Endothelial cell of umbilical vein (primary cell): ENCODE results near the gene C2CD4D. TPM values are rescaled to one million over a fixed set of nuclear protein-coding genes. Genes with fewer than 3 reads are reported as not detected.
A peak's percentile ranks its signal among the peaks of the same experiment; 100 is the strongest.

Experiments used
- BruUV-seq: library from RNA; stranded (reverse); fragments of 400-500 nt; replicated peaks from 2 replicates; lab custom pipeline; 2021; lab: Mats Ljungman, UMichigan
- CTCF ChIA-PET: fragments of 300-600, 350-600 bp; sonication (Branson Sonifier 250); formaldehyde crosslinking; loops from one replicate; lab custom pipeline; 2021; ENCODE audit warnings: antibody characterized with exemption, inconsistent platforms; lab: Charles Lee
- POLR2A ChIA-PET: fragments of 300-600, 350-600 bp; sonication (Branson Sonifier 250); formaldehyde crosslinking; loops from one replicate; lab custom pipeline; 2021; ENCODE audit warnings: antibody characterized with exemption, inconsistent platforms; lab: Charles Lee
- DNase-seq: peaks from one replicate; pipeline ENCODE4 v3.0.0-alpha.2; 2011; ENCODE audit warnings: low read depth, low spot score
- FAIRE-seq: peaks from 2 replicates; lab custom pipeline; 2011; peaks lifted over from hg19 to GRCh38; lab: Jason Lieb, UNC
- H2AFZ ChIP-seq: 2 replicates; pipeline ENCODE4 v1.6.0; 2012; ENCODE audit warnings: low read depth, low read length, control low read depth, inconsistent platforms
- H3K27ac ChIP-seq: 2 replicates; pipeline ENCODE4 v1.5.1; 2011; ENCODE audit warnings: low read depth, mild to moderate bottlenecking, control low read depth, low read length, moderate library complexity; ENCODE audit not compliant: insufficient read depth
- H3K27me3 ChIP-seq, 2 experiments: 2 replicates each; pipeline versions ENCODE4 v1.6.0 to v1.6.1; 2011; ENCODE audit warnings: low read length in 2 of 2, mixed read lengths in 1 of 2; ENCODE audit not compliant: control insufficient read depth in 2 of 2, insufficient read depth in 2 of 2
- H3K36me3 ChIP-seq, 2 experiments: 2 replicates in 1 of 2; 3 replicates in 1 of 2; pipeline ENCODE4 v1.5.1; 2011; ENCODE audit warnings: low read length in 2 of 2, mild to moderate bottlenecking in 1 of 2, moderate library complexity in 1 of 2; ENCODE audit not compliant: control insufficient read depth in 2 of 2, insufficient read depth in 2 of 2; ENCODE audit errors: extremely low read depth in 1 of 2
- H3K4me1 ChIP-seq: 3 replicates; pipeline ENCODE4 v1.5.1; 2011; ENCODE audit warnings: mild to moderate bottlenecking, low read length; ENCODE audit not compliant: control insufficient read depth, insufficient read depth; ENCODE audit errors: extremely low read depth
- H3K4me2 ChIP-seq: 2 replicates; pipeline ENCODE4 v1.6.1; 2011; ENCODE audit warnings: low read length, control low read depth, mixed read lengths; ENCODE audit not compliant: insufficient read depth
- H3K4me3 ChIP-seq, 3 experiments: fragments of 200-600 bp in 1 of 3; sonication (generic), shearing (Covaris generic) in 1 of 3; replicated peaks in 1 of 3; 2 replicates each; pipeline ENCODE4 v1.5.1; 2011 to 2016; ENCODE audit warnings: control low read depth in 3 of 3, low read length in 3 of 3, mild to moderate bottlenecking in 2 of 3, inconsistent platforms in 1 of 3, low read depth in 1 of 3, moderate library complexity in 1 of 3; ENCODE audit not compliant: insufficient read depth in 1 of 3
- H3K79me2 ChIP-seq: 2 replicates; pipeline ENCODE4 v1.6.0; 2012; ENCODE audit warnings: low read length, inconsistent platforms; ENCODE audit not compliant: control insufficient read depth, insufficient read depth
- H3K9ac ChIP-seq: replicated peaks from 2 replicates; pipeline ENCODE3; 2011; ENCODE audit warnings: low read length, control low read depth; ENCODE audit not compliant: insufficient read depth; ENCODE audit errors: extremely low read depth
- H3K9me1 ChIP-seq: replicated peaks from 3 replicates; pipeline ENCODE4 v1.6.0; 2011; ENCODE audit warnings: mild to moderate bottlenecking, low read length; ENCODE audit not compliant: control insufficient read depth, insufficient read depth; ENCODE audit errors: extremely low read depth
- H3K9me3 ChIP-seq: replicated peaks from 2 replicates; pipeline ENCODE4 v1.5.1; 2012; ENCODE audit warnings: low read length, inconsistent platforms; ENCODE audit not compliant: control insufficient read depth, insufficient read depth
- H4K20me1 ChIP-seq: replicated peaks from 2 replicates; pipeline ENCODE3; 2011; ENCODE audit warnings: mild to moderate bottlenecking, low read length; ENCODE audit not compliant: control insufficient read depth, insufficient read depth; ENCODE audit errors: extremely low read depth
- CTCF ChIP-seq, 2 donors: IDR thresholded peaks; 1 replicate in 1 of 2; 2 replicates in 1 of 2; pipeline ENCODE4 v1.5.1; 2011; ENCODE audit warnings: low read length in 2 of 2, mild to moderate bottlenecking in 2 of 2, moderate library complexity in 2 of 2, control low read depth in 1 of 2, inconsistent platforms in 1 of 2, low read depth in 1 of 2; ENCODE audit not compliant: insufficient read depth in 1 of 2; ENCODE audit errors: extremely low read depth in 1 of 2
- EZH2 ChIP-seq: IDR thresholded peaks from 2 replicates; pipeline ENCODE4 v1.6.1; 2012; ENCODE audit warnings: borderline replicate concordance, low read depth, mild to moderate bottlenecking, moderate library complexity, low read length, inconsistent platforms; ENCODE audit not compliant: severe bottlenecking
- FOS ChIP-seq: IDR thresholded peaks from 2 replicates; pipeline ENCODE4 v1.6.1; 2011; ENCODE audit warnings: mild to moderate bottlenecking, low read length, moderate library complexity, borderline replicate concordance; ENCODE audit not compliant: insufficient read depth
- GATA2 ChIP-seq: IDR thresholded peaks from 2 replicates; pipeline ENCODE4 v1.7.0; 2011; ENCODE audit warnings: low read depth, mild to moderate bottlenecking, moderate library complexity, mixed read lengths, low read length; ENCODE audit not compliant: insufficient read length, insufficient read depth
- JUN ChIP-seq: IDR thresholded peaks from 2 replicates; pipeline ENCODE4 v1.6.1; 2011; ENCODE audit warnings: borderline replicate concordance, low read depth; ENCODE audit not compliant: insufficient read length, insufficient read depth
- MAX ChIP-seq: IDR thresholded peaks from 2 replicates; pipeline ENCODE4 v1.6.1; 2011; ENCODE audit not compliant: insufficient read depth, insufficient read length
- MYC ChIP-seq: IDR thresholded peaks from one replicate; pipeline ENCODE4 v1.6.1; 2011; ENCODE audit warnings: mild to moderate bottlenecking, low read depth, low read length
- POLR2A ChIP-seq: IDR thresholded peaks from 2 replicates; pipeline ENCODE4 v1.6.1; 2012; ENCODE audit warnings: low read depth, mild to moderate bottlenecking, control low read depth, low read length
- POLR2AphosphoS5 ChIP-seq: IDR thresholded peaks from 2 replicates; pipeline ENCODE4 v1.6.1; 2012; ENCODE audit warnings: low read depth, mild to moderate bottlenecking, control low read depth, low read length, moderate library complexity; ENCODE audit not compliant: insufficient read depth
- dilution Hi-C: fragments of 300-500 bp; cut with MboI; formaldehyde crosslinking; loops from one replicate; pipeline ENCODE4 v1.15.0; 2019; ENCODE audit warnings: low sequenced_read_pairs; ENCODE audit not compliant: extremely low pct_ligation_motif_present
- intact Hi-C: fragments of 100-400 bp; cut with micrococcal nuclease; formaldehyde crosslinking; loops from one replicate; pipeline ENCODE4 v1.10.0; 2022
- polyA plus RNA-seq, 4 experiments: library from polyadenylated mRNA; depleted of rRNA in 3 of 4; stranded (reverse) in 3 of 4; unstranded in 1 of 4; fragments of >200 nt; gene quantifications; 2 replicates each; pipeline versions ENCODE4 v1.2.1 to v1.2.3, GENCODE V29; 2011 to 2012; ENCODE audit warnings: missing spikeins in 1 of 4
- total RNA-seq: library from RNA; stranded (reverse); gene quantifications from 2 replicates; pipeline ENCODE4 v1.2.3, GENCODE V29; 2021

C2CD4D gene
- total and polyA plus RNA-seq, 2 donors (not counting 3 experiments of a cell fraction or from before 2014, with no cell fraction given), result not detected

GRCh38 chr1:151867765-151868411, 28.3 kb upstream of the C2CD4D start:
- FAIRE-seq, result peak; percentile 86
- intact Hi-C loops (loop anchor here (2.0 kb wide), 1 partner anchor 19 kb away; no protein-coding TSS in a partner anchor), dilution Hi-C loops (no loop called here)
- Histone ChIP-seq H3K9me1 (no peaks in the 10 kb centered on the region), H3K27me3 (no peaks in the 10 kb centered on the region), H3K4me2 (peak overlapping the region; percentile 30), H3K4me3 (no peak overlapping the region), H3K79me2 (no peaks in the 10 kb centered on the region), H3K36me3 (no peaks in the 10 kb centered on the region), H4K20me1 (no peaks in the 10 kb centered on the region), H3K27ac (peak overlapping the region; percentile 36), H2AFZ (peak overlapping the region; percentile 59), H3K9me3 (no peaks in the 10 kb centered on the region), H3K9ac (no peak overlapping the region), H3K4me1 (peaks cover 16% of the 10 kb centered on the region)
- no TSS peak for BruUV-seq
- POLR2A ChIA-PET, result no interaction called here
- CTCF ChIA-PET, result interaction anchor here (0.8 to 1.0 kb wide), 2 partner anchors 10 to 20 kb away, joined by 3 read pairs; no protein-coding TSS in a partner anchor
- DNase-seq, result peak; percentile 81
- peak; percentile 77 for TF ChIP-seq FOS
- TF ChIP-seq EZH2, result no peak

GRCh38 chr1:151867321-151867720, 27.7 kb upstream of the C2CD4D start:
- no peak overlapping the region for H3K9ac ChIP-seq
- H3K36me3 ChIP-seq, result no peaks in the 10 kb centered on the region
- H3K4me1 ChIP-seq, result peaks cover 16% of the 10 kb centered on the region
- DNase-seq (no peak), FAIRE-seq (no peak)
- dilution Hi-C loops, result no loop called here
- no peaks in the 10 kb centered on the region for H3K79me2 ChIP-seq
- ChIA-PET CTCF (interaction anchor here (1.0 kb wide), 1 partner anchor 19 kb away, joined by 3 read pairs; no protein-coding TSS in a partner anchor), POLR2A (no interaction called here)
- no peaks in the 10 kb centered on the region for H3K9me3 ChIP-seq
- H3K27ac ChIP-seq, result no peak overlapping the region
- no peak overlapping the region for H3K4me3 ChIP-seq
- no peaks in the 10 kb centered on the region for H4K20me1 ChIP-seq
- H2AFZ ChIP-seq, result no peak overlapping the region
- H3K9me1 ChIP-seq, result no peaks in the 10 kb centered on the region
- BruUV-seq, result no TSS peak
- no peaks in the 10 kb centered on the region for H3K27me3 ChIP-seq
- no peak overlapping the region for H3K4me2 ChIP-seq
- no peak for TF ChIP-seq MAX
- TF ChIP-seq JUN, result no peak
- no peak for TF ChIP-seq GATA2
- TF ChIP-seq POLR2AphosphoS5, result no peak
- TF ChIP-seq MYC, result no peak
- TF ChIP-seq EZH2, result no peak
- TF ChIP-seq FOS, result no peak
- TF ChIP-seq CTCF (IDR thresholded peaks at IDR 0.05; ENCODE audit: extremely low read depth in 1 of 2, insufficient read depth in 1 of 2, low read depth in 1 of 2, low read length in 2 of 2), result no peak
- TF ChIP-seq POLR2A, result no peak
- intact Hi-C loops, result no loop called here
